DMS153 treated with DMSO at 0.1 percent for 48 hours (cell line): ENCODE results near the gene PARVB.

Experiments
- DNase-seq: peaks from one replicate; lab custom pipeline; 2025; ENCODE audit not compliant: unreplicated experiment; lab: John Stamatoyannopoulos, UW

The PARVB gene

GRCh38 chr22:44130076-44130711 is 106.1 kb downstream of the PARVB start:
- peak; percentile 22 for DNase-seq

GRCh38 chr22:44131412-44131811 is 107.3 kb downstream of the PARVB start:
- no peak for DNase-seq

- DNase-seq, result no peak
These were observed 108.0 kb downstream of the PARVB start for GRCh38 chr22:44131989-44132685.

DNA sequence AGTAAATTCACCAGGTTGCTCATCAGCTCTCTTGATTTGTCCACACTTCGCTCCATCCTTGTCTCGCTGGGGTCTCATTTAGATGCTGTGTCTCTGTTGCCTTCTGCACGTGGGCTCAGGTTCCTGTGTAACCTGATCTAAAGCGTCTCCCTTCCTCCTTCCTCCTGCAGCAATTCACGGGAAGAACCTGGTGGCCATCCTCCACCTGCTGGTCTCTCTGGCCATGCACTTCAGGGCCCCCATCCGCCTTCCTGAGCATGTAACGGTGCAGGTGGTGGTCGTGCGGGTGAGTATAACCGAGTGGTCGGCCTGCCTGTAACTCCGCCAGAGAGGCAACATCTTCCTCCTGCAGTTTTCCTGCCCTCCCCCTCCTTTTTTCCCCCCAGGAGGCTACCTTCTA is 108.6 kb downstream of the PARVB start:
- no peak for DNase-seq

DNA sequence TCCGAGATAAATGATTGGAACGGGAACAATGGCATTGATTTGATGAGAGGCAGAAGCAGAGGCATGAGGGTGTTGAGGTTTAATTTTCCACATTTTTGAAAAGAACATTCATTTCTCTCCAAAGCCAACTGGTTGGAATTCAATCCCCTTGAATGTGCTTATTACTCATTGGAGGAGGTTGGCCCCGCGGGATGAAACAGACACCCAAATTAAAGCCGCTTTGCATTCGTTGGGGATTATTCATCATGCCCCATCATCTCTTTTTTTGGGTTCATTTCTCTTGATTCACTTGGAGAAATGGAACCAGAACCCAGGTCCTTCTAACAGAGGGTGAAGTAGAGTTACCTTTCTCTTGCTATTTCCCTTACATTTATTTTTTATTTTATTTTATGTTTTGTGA is 109.1 kb downstream of the PARVB start:
- no peak for DNase-seq

GRCh38 chr22:44133901-44134571 is 109.9 kb downstream of the PARVB start:
- DNase-seq, result no peak

- no peak for DNase-seq
These were observed 112.0 kb downstream of the PARVB start for GRCh38 chr22:44136112-44136511.

- DNase-seq, result no peak
These were observed 112.7 kb downstream of the PARVB start for GRCh38 chr22:44136786-44137185.

- no peak for DNase-seq
These were observed 113.3 kb downstream of the PARVB start for GRCh38 chr22:44137415-44137814.

DNA sequence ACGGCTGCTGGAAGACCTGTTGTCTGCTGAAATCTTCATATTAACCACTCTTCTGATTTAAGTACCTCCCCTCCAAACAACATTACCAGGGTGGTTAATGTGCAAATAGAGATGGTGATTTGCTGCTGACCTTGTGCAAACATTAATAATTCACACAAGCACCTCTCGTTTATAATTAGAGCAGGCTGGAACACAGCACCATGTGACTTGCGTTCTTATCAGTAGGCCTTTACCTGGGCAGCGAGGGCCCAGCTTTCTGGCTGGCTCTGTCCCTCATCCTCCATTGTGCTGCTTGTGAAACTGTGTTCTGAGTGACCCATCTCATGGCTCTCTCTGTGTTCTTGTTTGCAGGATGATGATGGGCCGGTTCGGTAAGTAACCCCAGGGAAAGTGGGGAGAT is 115.7 kb downstream of the PARVB start:
- DNase-seq, result no peak

GRCh38 chr22:44142421-44143104 is 118.5 kb downstream of the PARVB start:
- DNase-seq, result no peak

DNA sequence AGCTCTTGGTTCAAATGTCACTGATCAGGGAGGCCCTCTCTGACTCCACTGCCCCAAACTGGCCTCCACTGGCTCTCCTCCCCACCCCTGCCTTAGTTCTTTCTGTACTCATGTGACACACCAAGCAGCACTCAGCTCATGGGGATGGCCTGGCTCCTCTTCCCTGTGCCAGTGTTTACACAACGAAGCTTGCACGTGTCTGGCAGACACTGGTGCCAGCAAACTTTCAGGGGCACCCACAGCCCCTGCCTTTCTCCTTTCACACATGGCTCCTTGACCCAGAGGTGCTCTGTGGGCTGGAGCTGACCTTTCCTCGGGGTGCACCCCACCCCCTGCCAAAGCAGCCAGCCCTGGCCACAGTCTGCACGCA is 119.0 kb downstream of the PARVB start:
- peak; percentile 2 for DNase-seq

GRCh38 chr22:44143579-44143978 is 119.5 kb downstream of the PARVB start:
- DNase-seq, result no peak

- DNase-seq, result no peak
These were observed 120.0 kb downstream of the PARVB start for GRCh38 chr22:44144046-44144569.

DNA sequence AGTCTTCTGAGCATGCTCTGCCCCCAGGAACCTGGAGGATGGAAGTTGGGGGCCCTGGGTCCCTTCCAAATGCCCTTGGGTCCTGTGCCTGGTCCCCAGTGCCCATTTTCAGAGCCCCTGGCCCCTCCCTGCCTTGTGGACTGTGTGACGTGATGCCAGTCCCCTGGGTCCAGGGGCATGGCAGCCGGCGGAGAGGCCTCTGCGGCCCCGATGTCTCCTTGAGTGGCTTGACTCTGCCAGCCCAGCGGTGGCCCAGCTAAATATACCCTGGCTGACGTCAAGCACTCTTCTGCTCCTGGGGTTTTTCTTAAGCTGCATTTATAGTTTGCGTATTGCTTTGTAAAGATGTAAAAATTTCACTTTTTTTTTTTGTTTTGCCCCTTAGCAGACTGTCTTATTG is 121.4 kb downstream of the PARVB start:
- no peak for DNase-seq

GRCh38 chr22:44146088-44146861 is 122.2 kb downstream of the PARVB start:
- DNase-seq, result no peak

GRCh38 chr22:44147008-44147645 is 123.0 kb downstream of the PARVB start:
- no peak for DNase-seq

- no peak for DNase-seq
These were observed 123.9 kb downstream of the PARVB start for GRCh38 chr22:44147821-44148574.

DNA sequence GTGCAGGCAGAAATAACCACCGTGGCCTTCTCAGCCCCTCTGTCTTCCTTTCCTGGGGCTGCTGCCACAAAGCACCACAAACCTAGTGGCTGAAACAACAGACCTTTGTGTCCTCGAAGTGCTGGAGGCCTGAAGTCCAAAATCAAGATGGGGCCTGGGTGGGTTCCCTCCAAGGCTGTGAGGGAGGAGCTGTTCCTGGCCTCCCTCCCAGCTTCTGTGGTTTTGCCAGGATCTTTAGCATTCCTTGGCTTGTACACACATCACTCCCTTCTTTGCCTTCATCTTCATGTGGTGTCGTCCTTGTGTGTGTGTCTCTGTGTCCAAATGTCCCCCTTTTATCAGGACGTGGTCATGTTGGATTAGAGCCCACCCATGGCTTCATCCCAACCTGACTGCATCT is 127.6 kb downstream of the PARVB start:
- DNase-seq, result no peak

- DNase-seq, result no peak
These were observed 129.6 kb downstream of the PARVB start for GRCh38 chr22:44153710-44154109.
